ENCODE results near the gene DUSP3.

The DUSP3 gene

GRCh38 chr17:43778337-43779144 is at the start of gene DUSP3:
DUSP3 (minus strand) TSS chr17:43778977; CDS start chr17:43778924, 53 bp downstream.
- in situ Hi-C loops (cut with HindIII; ENCODE audit: low sequenced_read_pairs), result no loop called here

GRCh38 chr17:43827596-43827995 is 48.8 kb upstream of the DUSP3 start:
- no peak overlapping the region for H3K4me3 ChIP-seq (ENCODE audit: low read depth, low read length)
- in situ Hi-C loops (cut with HindIII; ENCODE audit: low sequenced_read_pairs), result no loop called here
- TF ChIP-seq CTCF (IDR thresholded peaks at IDR 0.05; ENCODE audit: low read depth, low read length, missing control alignments), result no peak
- no peak for DNase-seq (ENCODE audit: low read depth)

More at GRCh38 chr17:43778337-43779144, at the start of gene DUSP3:
- H3K4me3 ChIP-seq (ENCODE audit: low read depth, low read length), result peak within 1 kb of the TSS; percentile 87
- peak; percentile 81 for DNase-seq (ENCODE audit: low read depth)
- TF ChIP-seq CTCF (IDR thresholded peaks at IDR 0.05; ENCODE audit: low read depth, low read length, missing control alignments), result no peak

- H3K4me3 ChIP-seq (ENCODE audit: low read depth, low read length), result no peak overlapping the region
- TF ChIP-seq CTCF (IDR thresholded peaks at IDR 0.05; ENCODE audit: low read depth, low read length, missing control alignments), result no peak
- no peak for DNase-seq (ENCODE audit: low read depth)
- in situ Hi-C loops (cut with HindIII; ENCODE audit: low sequenced_read_pairs), result no loop called here
Measured at GRCh38 chr17:43826206-43826605, 47.4 kb upstream of the DUSP3 start.

- no peak for DNase-seq (ENCODE audit: low read depth)
- no peak for TF ChIP-seq CTCF (IDR thresholded peaks at IDR 0.05; ENCODE audit: low read depth, low read length, missing control alignments)
- H3K4me3 ChIP-seq (ENCODE audit: low read depth, low read length), result no peak overlapping the region
- in situ Hi-C loops (cut with HindIII; ENCODE audit: low sequenced_read_pairs), result no loop called here
Measured at GRCh38 chr17:43825567-43825966, 46.8 kb upstream of the DUSP3 start.

- no peak overlapping the region for H3K4me3 ChIP-seq (ENCODE audit: low read depth, low read length)
- in situ Hi-C loops (cut with HindIII; ENCODE audit: low sequenced_read_pairs), result no loop called here
- no peak for DNase-seq (ENCODE audit: low read depth)
- no peak for TF ChIP-seq CTCF (IDR thresholded peaks at IDR 0.05; ENCODE audit: low read depth, low read length, missing control alignments)
Measured at GRCh38 chr17:43823350-43824084, 44.7 kb upstream of the DUSP3 start.

GRCh38 chr17:43822570-43823190 is 43.9 kb upstream of the DUSP3 start:
- in situ Hi-C loops (cut with HindIII; ENCODE audit: low sequenced_read_pairs), result no loop called here
- H3K4me3 ChIP-seq (ENCODE audit: low read depth, low read length), result no peak overlapping the region
- DNase-seq (ENCODE audit: low read depth), result no peak
- TF ChIP-seq CTCF (IDR thresholded peaks at IDR 0.05; ENCODE audit: low read depth, low read length, missing control alignments), result no peak

All from astrocyte of the cerebellum (primary cell).